HG03159 (cell line): ENCODE results near the gene TIMM8A.
A peak's percentile ranks its signal among the peaks of the same experiment; 100 is the strongest.
"Not testable (repeated sequence)": the region's sequence is repeated elsewhere in the genome, so short reads cannot be mapped to it uniquely, and the experiment has no call there.

Source experiments
- ATAC-seq: cut with Tn5 transposase; IDR thresholded peaks from one replicate; pipeline ENCODE4 v1.9.1; 2021; ENCODE audit warnings: mild to moderate bottlenecking, moderate library complexity; ENCODE audit not compliant: unreplicated experiment

Gene TIMM8A

GRCh38 chrX:101360390-101360789 lies 11.8 kb upstream of the TIMM8A start:
- ATAC-seq: no peak

DNA sequence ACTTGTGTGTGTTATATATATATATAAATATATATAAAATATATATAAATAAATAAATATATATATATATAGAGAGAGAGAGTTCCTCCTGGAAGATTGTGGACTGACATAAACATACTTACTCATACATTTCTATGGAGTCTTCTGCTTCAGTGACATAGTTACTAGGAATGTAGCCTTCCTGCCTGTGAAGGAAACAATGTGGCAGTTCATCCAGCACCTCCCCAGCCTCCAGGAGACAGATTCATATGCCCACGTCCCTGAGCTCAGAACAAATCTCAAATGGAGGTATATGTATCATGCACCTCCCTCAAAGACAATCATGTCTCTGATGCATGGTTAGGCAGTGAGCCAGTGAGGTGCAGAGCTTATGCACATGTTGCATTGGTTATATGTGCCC lies 11.4 kb upstream of the TIMM8A start:
- ATAC-seq: no peak

DNA sequence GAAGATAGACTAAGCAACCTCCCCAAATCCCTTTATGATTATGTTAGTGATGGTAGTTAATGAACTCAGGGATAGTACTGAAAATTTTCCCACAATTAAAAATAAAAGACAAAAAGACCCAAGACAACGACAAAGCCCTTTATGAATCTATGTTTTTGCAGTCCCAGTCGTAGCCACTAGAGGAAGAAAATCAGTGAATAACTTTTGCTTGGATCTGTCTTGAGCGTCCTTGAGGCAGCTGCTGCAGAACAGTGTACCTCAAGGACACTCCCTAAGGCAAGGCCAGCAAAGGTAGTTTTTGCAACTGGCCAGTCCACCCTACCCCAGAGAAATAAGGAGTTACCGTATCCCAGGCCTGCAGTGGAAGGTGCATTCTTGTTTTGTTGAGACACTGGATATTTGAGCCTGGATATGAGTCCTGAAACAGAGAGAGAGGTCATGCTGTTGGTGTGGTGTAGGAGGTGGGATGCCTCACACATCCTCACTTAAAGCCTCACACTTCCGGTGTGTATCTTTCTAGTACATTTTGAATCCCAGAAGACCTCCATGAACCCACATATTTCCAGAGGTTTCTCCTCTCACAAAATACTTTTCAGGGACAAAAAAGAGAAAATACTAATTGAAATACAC lies 8.7 kb upstream of the TIMM8A start:
- no peak for ATAC-seq

DNA sequence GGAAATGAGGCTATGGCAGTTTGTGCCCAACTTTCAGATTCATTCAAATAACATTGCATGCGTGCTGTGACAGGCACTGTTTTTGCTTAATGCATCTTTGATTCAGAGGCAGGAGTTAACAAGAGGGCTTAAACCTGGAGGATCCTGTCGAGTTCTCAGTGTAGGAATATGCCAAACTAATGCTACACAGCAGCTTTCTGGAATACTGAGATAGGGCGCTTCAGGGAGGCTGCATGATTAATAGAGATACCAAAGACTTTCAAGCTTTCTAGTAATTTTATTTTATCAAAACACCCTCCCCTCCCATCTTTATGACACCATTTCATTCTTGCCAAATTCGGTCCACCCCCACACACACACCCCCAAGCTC lies 636 bp upstream of the TIMM8A start:
- ATAC-seq: no peak

DNA sequence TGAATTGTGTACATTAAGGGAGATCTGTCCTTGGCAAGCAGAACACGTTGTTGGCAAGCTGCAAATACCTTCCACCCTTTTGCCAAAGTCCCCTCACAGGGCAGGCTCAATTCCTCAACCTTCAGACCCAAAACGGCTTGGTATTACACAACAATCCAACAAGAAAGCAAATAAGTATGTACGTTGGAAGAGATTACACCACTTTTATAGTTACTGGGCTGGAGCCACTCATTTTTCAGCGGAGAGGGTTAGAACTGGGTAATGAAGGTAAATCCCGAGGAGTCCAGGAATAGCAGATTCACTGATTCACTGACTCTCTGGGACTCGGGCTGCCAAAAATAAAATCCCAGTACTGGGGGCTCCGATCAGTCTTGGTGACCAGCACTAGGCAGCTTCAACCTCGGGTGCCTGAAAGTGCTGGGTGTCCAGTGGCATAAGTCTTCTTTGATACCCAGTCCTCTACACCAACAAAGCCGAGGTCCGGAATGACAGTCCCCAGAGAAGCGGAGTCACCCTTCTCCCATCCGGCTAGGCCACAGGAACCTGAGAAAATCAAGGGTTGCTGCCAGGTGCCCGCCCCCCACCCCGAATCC lies 587 bp downstream of the TIMM8A start:
- peak; percentile 24 for ATAC-seq

DNA sequence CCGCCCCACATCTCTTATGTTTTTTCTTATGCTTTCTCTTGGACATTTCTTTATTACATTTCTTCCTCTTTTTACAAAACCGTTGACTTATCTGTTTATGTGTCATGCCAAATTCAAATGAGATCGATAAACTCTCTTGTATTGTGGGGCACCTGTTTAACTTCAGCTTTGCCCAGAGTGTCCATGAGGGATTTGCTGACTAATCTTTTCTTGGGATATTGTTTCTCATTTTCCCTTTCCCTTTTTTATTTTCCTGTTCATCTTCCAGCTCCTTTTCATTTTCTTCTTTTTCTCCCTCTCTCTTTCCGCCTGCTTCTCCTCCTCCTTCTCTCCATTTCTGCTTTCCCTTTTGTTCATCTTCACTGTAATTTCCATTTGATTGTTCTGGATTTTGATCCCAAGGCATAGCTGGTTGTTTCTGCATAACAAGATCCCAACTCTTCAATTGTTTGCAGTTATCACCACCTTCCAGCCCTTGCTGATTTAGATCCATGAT lies 10.7 kb downstream of the TIMM8A start:
- no peak for ATAC-seq

- ATAC-seq: not testable (repeated sequence)
These were observed 14.2 kb downstream of the TIMM8A start for GRCh38 chrX:101334310-101334709.

- ATAC-seq: not testable (repeated sequence)
These were observed 21.9 kb downstream of the TIMM8A start for GRCh38 chrX:101326600-101326999.

- no peak for ATAC-seq
These were observed 44.8 kb downstream of the TIMM8A start for GRCh38 chrX:101303790-101304189.
